ES-I3 (cell line): Measurements from ENCODE around the gene SLC6A11.
A peak's percentile ranks its signal among the peaks of the same experiment; 100 is the strongest.

Experiments used
- H3K36me3 ChIP-seq: 2 replicates; pipeline ENCODE4 v1.6.1; 2013; ENCODE audit warnings: mild to moderate bottlenecking, low read length, control low read depth, moderate library complexity; ENCODE audit not compliant: insufficient read depth
- H3K4me1 ChIP-seq: 2 replicates; pipeline ENCODE4 v1.6.1; 2013; ENCODE audit warnings: mild to moderate bottlenecking, control low read depth, low read length; ENCODE audit not compliant: insufficient read depth
- H3K9ac ChIP-seq: 2 replicates; pipeline ENCODE4 v1.6.1; 2013; ENCODE audit warnings: low read depth, mild to moderate bottlenecking, low read length, moderate library complexity
- H3K9me3 ChIP-seq: 2 replicates; pipeline ENCODE4 v1.6.1; 2013; ENCODE audit warnings: mild to moderate bottlenecking, low read length, moderate library complexity; ENCODE audit not compliant: control insufficient read depth, insufficient read depth

The SLC6A11 gene

DNA sequence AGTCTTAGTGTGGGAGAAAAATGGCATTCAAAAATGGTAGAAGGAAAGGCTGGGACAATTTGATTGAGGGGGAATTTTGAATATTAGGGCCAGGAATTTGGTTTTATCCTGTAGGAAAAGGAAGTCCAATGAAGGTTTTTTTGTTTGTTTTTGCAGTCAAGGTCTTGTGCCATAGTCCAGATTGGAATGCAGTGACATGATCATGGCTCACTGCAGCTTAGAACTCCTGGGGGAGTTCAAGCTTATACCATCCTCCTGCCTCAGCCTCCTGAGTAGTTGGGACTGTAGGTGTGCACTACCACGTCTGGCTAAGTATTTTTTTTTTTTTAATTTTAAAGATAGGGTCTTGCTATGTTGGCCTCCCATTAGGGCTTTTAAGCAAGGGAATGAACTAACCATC, 2.6 kb upstream of the SLC6A11 start:
- H3K36me3 ChIP-seq: no peaks in the 10 kb centered on the region
- no peaks in the 10 kb centered on the region for H3K4me1 ChIP-seq
- no peaks in the 10 kb centered on the region for H3K9me3 ChIP-seq
- H3K9ac ChIP-seq: no peak overlapping the region

DNA sequence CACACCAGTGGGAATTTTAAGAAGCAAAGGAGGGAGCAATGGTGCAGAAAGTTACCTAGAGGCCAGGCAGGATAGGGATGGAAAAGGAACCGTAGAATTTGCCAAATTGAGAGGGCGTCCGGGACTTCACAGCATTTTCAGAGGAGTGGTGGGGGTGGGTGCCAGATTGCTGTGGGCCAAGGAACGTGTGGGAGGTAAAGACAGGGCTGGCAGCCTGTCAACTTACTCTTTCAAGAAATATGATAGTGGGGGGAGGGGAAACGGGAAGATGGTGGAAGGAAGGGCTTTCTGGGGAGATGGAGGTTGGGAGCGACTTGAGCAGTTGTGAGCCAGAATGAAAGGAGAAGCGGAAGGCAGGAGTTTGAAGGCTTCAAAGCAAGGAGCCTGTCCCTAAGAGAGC, 1.4 kb upstream of the SLC6A11 start:
- H3K9me3 ChIP-seq: no peaks in the 10 kb centered on the region
- H3K9ac ChIP-seq: no peak overlapping the region
- no peaks in the 10 kb centered on the region for H3K4me1 ChIP-seq
- no peaks in the 10 kb centered on the region for H3K36me3 ChIP-seq

- Histone ChIP-seq H3K36me3 (no peaks in the 10 kb centered on the region), H3K4me1 (no peaks in the 10 kb centered on the region), H3K9me3 (no peaks in the 10 kb centered on the region), H3K9ac (peak overlapping the region; percentile 28; the same call in 1 of the 2 replicates)
Observed at GRCh38 chr3:10815487-10815886, 541 bp upstream of the SLC6A11 start.

DNA sequence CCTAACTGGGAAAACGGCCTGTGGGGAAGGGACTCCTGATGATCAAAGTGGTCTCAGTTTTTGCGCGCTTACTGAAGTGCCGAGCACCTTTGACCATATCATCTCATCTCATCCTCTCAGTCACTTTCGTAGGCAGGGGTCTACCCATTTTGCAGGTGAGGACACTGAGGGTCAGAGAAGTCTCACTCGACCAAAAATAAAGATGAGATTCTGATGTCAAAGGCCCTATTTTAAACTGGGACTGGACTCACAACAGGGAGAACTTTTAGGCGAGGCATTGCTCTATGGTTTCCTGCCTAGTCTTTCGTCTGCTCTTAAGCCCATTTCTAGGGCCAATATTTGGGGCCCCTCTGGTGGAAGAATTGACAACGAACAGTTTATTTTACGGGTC, 830 bp downstream of the SLC6A11 start:
- H3K36me3 ChIP-seq: no peaks in the 10 kb centered on the region
- no peaks in the 10 kb centered on the region for H3K9me3 ChIP-seq
- no peaks in the 10 kb centered on the region for H3K4me1 ChIP-seq
- peak overlapping the region; percentile 28; the same call in 1 of the 2 replicates for H3K9ac ChIP-seq

DNA sequence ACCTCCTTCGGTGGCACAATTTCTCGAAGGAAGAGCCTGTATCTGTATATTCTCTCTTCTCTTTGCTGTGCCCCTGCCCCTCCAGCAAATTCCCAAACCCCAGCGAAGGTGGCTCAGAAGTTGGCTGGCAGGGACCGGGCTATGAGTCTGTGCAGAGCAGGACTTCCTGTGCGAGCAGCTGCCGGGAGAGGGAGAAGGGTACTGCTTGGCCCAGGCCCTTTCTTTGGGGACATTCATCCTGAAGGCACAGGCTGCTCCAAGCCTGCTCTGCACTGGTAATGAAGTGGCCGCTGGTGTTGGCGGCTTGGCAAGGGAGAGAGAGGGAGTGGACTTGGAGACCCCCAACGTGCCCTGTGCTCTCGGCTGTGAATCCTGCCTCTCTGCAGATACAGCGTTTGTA, 1.5 kb downstream of the SLC6A11 start:
- Histone ChIP-seq H3K9ac (no peak overlapping the region), H3K36me3 (no peaks in the 10 kb centered on the region), H3K9me3 (no peaks in the 10 kb centered on the region), H3K4me1 (no peaks in the 10 kb centered on the region)

DNA sequence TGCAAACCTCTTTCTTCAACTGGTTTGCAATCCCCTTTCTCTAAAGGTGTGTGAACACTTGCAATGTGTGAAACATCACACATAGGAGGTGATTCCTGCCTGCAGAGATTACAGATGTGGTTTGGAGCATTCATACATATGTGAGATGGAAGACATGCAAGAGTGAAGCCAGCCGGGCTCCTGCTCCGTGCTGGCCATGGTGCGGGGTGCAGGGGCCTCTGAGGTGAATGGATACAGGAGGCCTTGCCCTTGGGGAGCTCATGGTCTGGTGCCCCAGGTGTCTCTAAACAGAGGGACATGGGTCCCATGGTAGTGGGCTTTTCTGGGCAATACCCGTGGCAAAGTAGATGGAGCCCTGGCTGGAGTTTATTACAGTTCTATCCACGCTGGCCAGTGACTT, 6.0 kb downstream of the SLC6A11 start:
- Histone ChIP-seq H3K9me3 (no peaks in the 10 kb centered on the region), H3K4me1 (no peaks in the 10 kb centered on the region), H3K9ac (no peak overlapping the region), H3K36me3 (no peaks in the 10 kb centered on the region)

GRCh38 chr3:10822708-10823515, 6.9 kb downstream of the SLC6A11 start:
- no peaks in the 10 kb centered on the region for H3K9me3 ChIP-seq
- no peak overlapping the region for H3K9ac ChIP-seq
- no peaks in the 10 kb centered on the region for H3K36me3 ChIP-seq
- no peaks in the 10 kb centered on the region for H3K4me1 ChIP-seq

DNA sequence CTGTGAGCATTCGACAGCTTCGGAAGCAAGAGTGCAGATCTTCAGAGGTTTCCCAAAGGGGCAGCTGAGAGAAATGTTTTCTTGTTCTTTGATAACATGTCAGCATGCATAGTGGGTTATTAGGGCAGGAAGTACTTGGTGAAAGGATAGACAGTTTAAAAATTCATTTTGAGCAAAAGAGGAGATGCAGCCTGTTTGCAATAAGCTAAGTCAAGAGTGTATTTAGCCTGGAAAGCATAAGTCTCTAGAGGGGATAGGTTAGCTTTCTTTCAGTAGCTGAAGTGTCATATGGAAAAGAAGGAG, 7.4 kb downstream of the SLC6A11 start:
- H3K9ac ChIP-seq: no peak overlapping the region
- no peaks in the 10 kb centered on the region for H3K4me1 ChIP-seq
- H3K9me3 ChIP-seq: no peaks in the 10 kb centered on the region
- H3K36me3 ChIP-seq: no peaks in the 10 kb centered on the region

- H3K9me3 ChIP-seq: no peaks in the 10 kb centered on the region
- H3K9ac ChIP-seq: no peak overlapping the region
- no peaks in the 10 kb centered on the region for H3K4me1 ChIP-seq
- H3K36me3 ChIP-seq: no peaks in the 10 kb centered on the region
Observed at GRCh38 chr3:10824468-10824867, 8.4 kb downstream of the SLC6A11 start.

DNA sequence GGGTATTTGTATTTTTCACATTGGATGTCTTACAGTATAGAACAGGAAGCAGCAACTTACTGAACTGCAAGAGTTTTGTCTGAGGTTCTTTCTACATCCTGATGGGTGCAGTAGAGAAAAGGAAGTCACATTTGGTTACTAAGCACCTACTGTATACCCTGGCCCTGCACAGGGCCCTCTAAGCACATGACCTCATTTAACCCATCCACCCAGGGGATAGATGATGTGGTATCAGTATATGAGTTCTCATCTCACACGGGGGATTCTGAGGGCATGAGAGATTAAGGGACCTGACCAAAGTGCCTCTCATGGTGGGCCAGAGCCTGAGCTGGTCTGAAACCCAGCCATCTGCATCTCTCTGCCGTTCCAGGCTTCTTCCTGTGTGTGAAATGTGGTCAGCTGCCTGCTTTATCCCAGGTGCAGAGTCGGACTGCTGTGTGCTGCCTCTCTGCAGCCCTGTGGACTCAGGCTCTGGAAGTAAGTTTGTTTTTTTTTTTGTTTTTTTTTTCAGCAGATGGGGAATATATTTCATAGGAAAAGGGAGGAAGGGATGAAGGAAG, 17.9 kb downstream of the SLC6A11 start:
- no peaks in the 10 kb centered on the region for H3K9me3 ChIP-seq
- no peaks in the 10 kb centered on the region for H3K36me3 ChIP-seq
- no peak overlapping the region for H3K9ac ChIP-seq
- H3K4me1 ChIP-seq: no peaks in the 10 kb centered on the region; the same call in 1 of the 2 replicates

DNA sequence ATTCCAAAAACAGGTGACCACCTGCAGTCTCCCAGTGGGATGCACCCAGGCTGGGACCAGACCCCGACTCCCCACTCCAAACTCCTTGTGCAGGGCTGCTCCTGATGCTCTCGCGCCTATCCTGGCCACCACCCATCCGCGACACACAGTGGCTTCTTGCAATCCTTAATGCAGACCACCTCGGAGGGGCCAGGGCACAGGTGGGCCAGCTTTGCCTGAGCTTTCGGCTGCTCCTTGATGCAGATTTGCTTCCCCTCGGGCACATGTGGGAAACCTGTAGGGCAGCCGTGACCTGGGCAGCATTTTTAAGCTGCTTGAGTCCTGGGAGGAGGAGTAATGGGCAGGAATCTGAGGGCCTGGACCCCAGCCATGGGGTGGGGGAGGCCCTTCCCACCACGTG, 18.9 kb downstream of the SLC6A11 start:
- Histone ChIP-seq H3K9ac (no peak overlapping the region), H3K4me1 (no peaks in the 10 kb centered on the region; the same call in 1 of the 2 replicates), H3K9me3 (no peaks in the 10 kb centered on the region), H3K36me3 (no peaks in the 10 kb centered on the region)

DNA sequence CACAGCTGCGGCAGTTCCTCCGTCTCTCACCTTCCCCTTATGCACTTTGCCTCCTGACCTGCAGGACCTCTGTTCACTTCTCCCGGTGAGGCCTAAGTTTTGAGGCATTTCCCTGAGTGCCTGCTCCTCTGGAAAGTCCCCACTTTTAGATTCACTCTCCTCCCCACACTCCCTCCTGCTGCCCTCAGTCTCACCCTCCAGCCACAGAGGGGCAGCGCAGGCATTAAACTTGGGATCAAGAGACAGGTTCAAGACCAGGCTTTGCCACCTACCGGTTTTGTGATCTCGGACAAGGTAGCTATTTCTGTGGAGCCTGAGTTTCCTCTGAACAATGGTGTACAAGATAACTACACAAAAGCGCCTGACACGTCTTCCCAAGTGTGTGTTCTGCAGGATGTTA, 19.4 kb downstream of the SLC6A11 start:
- no peak overlapping the region for H3K9ac ChIP-seq

DNA sequence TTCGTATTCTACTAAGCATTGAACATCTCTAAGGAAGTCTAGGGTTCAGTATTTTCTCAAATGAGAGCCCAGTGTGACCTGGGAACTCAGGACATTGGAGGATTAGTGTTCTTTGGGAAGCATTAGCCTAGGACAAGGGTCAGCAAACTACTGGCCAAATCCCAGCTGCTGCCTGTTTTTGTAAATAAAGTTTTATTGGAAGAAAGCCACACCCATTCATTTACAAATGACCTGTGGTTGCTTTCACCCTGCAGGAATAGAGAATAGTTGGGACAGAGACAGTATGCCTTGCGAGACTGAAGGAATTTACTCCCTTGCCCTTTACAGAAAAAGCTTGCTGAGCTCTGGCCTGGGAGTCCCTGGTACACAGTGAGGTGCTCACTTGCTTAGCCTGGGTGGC, 20.6 kb downstream of the SLC6A11 start:
- no peak overlapping the region for H3K9ac ChIP-seq
- H3K4me1 ChIP-seq: no peaks in the 10 kb centered on the region; the same call in 1 of the 2 replicates
- H3K9me3 ChIP-seq: no peaks in the 10 kb centered on the region
- H3K36me3 ChIP-seq: no peaks in the 10 kb centered on the region

More for the DNA sequence above, 19.4 kb downstream of the SLC6A11 start:
- Histone ChIP-seq H3K9me3 (no peaks in the 10 kb centered on the region), H3K4me1 (no peaks in the 10 kb centered on the region; the same call in 1 of the 2 replicates), H3K36me3 (no peaks in the 10 kb centered on the region)

DNA sequence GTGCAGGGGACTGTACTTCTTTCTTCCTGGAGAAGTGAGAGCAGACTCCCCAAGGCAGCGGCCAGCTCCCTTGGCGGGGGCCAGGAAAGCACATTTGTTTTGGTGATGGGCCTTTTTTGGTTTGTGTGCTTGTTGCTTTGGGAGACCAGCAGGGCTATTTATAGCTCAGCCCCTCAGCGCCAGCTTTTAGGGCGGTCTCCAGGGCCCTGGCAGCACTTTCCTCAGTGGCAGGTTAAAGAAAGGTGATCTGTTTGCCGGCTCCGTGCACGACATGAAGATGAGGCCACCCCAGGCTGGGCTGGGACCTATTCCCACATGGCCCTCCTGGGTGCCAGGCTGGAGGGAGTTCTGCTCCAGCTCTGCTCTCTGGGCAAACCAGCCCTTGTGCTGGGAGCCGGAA, 21.8 kb downstream of the SLC6A11 start:
- H3K9ac ChIP-seq: no peak overlapping the region
- H3K9me3 ChIP-seq: no peaks in the 10 kb centered on the region
- H3K36me3 ChIP-seq: no peaks in the 10 kb centered on the region
- H3K4me1 ChIP-seq: no peaks in the 10 kb centered on the region; the same call in 1 of the 2 replicates

GRCh38 chr3:10839167-10839566, 23.1 kb downstream of the SLC6A11 start:
- H3K9me3 ChIP-seq: no peaks in the 10 kb centered on the region
- H3K36me3 ChIP-seq: no peaks in the 10 kb centered on the region
- H3K4me1 ChIP-seq: no peaks in the 10 kb centered on the region; the same call in 1 of the 2 replicates
- H3K9ac ChIP-seq: no peak overlapping the region
